Lung microvascular endothelial cell (primary cell): ENCODE results near the gene MSX2. TPM values are rescaled to one million over a fixed set of nuclear protein-coding genes. Genes with fewer than 3 reads are reported as not detected.

ENCODE experiments used
- DNase-seq, 2 donors: peaks; one replicate each; pipeline versions ENCODE4 v3.0.0 to v3.0.0-alpha.2; 2010; ENCODE audit warnings: low read depth in 2 of 2
- total RNA-seq: library from RNA; depleted of rRNA; stranded (reverse); fragments of >200 nt; gene quantifications from 2 replicates; pipeline ENCODE4 v1.2.1, GENCODE V29; 2014

MSX2 gene
- total RNA-seq = not detected in 2 replicates

GRCh38 chr5:174724484-174725260 is at the start of gene MSX2:
MSX2 (plus strand) TSS chr5:174724582; CDS start chr5:174724660, 78 bp downstream.
- peak; percentile 26 to 61 for DNase-seq

GRCh38 chr5:174675110-174675509 is 49.3 kb upstream of the MSX2 start:
- no peak for DNase-seq

GRCh38 chr5:174675916-174676315 is 48.5 kb upstream of the MSX2 start:
- no peak for DNase-seq

DNA sequence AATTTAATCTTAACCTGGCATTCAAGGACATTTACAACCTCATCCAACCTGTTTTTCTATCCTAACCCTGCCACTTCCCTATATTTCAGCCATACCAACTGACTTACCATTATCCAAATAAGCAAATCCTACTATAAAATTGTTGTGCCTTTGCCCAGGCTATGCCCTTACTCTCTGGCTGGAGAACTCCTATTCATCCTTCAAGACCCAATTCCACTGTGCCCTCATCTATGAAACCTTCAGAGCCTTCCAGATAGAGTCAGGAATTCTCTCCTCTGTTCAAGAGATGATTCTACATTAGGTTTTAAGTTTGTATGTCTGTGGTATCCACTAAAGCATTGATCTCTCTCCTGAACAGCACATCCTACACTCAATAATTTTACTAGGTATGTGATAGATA is 46.3 kb upstream of the MSX2 start:
- no peak for DNase-seq

- DNase-seq = no peak
These were observed 43.3 kb upstream of the MSX2 start for GRCh38 chr5:174680901-174681565.

DNA sequence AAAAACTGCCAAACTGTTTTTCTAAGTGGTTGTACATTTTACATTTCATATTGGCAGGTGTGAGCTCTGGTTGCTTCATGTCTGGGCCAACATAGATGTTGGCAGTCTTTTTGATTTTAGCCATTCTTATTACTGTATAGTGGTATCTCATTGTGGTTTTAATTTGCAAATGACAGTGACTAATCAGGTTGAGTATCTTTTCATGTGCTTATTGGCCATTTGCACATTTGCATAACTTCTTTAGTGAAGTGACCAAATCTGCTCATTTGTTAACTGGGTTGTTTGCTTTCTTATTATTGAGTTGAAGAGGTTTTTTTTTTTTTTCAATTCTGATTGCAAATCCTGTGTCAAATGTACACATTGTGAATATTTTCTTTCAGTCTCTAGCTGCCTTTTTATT is 36.9 kb upstream of the MSX2 start:
- no peak for DNase-seq

GRCh38 chr5:174688441-174689354 is 35.7 kb upstream of the MSX2 start:
- no peak for DNase-seq

GRCh38 chr5:174690271-174690670 is 34.1 kb upstream of the MSX2 start:
- DNase-seq = no peak

DNA sequence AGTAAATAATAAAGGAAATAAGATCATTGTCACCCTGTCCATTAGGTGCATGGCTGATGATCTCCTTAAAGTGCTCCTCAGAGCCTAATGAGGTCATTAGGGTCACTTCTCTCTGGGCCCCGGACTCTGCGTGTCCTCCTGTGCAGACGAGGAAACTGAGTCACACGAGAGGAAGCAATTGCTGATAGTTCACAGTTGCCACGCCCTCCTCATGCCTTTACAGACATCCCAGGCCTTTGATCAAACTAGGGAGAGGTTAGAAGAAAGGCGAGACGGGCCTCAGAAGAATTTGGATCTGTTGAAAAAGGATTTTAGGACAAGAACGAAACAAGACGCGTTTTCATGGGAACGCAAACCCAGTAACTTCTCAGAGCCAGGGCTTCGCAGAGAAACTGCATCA is 32.0 kb upstream of the MSX2 start:
- no peak for DNase-seq

DNA sequence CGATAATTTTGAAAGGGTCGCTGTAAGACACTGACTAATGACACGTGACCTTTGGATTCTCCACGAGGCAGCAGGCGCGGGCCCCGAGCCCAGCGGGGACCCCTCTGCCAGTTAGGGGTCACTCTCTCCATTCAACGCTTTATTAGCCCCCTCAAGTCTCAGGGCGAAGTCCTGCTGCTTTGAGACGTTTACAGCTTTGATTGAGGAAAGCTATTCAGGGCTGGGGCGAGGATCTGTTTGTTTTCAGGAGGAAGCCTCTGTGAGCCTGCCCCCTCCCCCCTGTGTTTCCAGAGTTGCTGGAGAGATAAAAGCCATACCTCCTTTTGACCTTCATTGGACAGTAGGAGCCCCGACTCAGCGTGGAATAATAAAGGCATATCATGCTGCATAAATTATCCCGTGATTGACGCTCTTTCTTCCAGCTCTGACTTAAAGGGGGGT is 31.4 kb upstream of the MSX2 start:
- DNase-seq = no peak

GRCh38 chr5:174693697-174694385 is 30.5 kb upstream of the MSX2 start:
- no peak for DNase-seq

- DNase-seq = no peak
These were observed 29.8 kb upstream of the MSX2 start for GRCh38 chr5:174694611-174695010.

- DNase-seq = no peak
These were observed 26.2 kb upstream of the MSX2 start for GRCh38 chr5:174698156-174698555.

- no peak for DNase-seq
These were observed 25.3 kb upstream of the MSX2 start for GRCh38 chr5:174699131-174699530.

DNA sequence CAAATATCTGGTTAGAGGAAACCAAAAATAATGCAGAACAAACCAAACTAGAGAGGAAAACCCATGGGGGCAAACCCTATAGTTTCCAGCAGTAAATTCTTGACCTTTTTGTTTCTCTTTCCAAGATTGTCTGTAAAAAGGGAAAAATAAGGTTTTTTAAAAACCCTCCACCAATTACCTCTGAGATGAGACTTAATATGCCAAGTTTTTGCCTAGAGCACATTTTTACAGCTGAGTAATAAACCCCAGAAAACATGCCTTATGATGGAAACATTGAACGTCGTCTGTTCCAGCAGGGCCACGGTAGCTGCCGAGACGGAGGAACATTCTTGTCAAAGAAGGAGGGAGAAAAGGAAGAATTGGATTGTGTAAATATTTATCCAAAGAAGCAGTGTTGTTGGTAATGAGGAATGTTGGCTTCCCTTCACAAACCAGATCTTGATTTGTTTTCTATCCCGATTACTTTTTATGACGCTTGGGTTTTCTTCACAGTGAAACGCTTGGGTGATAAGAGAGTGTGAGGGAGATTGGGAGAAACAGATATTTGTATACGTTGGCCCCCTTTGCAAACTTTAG is 17.3 kb upstream of the MSX2 start:
- no peak for DNase-seq

- no peak for DNase-seq
These were observed 16.7 kb upstream of the MSX2 start for GRCh38 chr5:174707671-174708070.

- no peak for DNase-seq
These were observed 15.7 kb upstream of the MSX2 start for GRCh38 chr5:174708476-174709207.

- DNase-seq = no peak
These were observed 9.6 kb upstream of the MSX2 start for GRCh38 chr5:174714751-174715150.

- no peak for DNase-seq
These were observed 8.6 kb upstream of the MSX2 start for GRCh38 chr5:174715804-174716203.

- DNase-seq = no peak
These were observed 6.4 kb upstream of the MSX2 start for GRCh38 chr5:174717826-174718455.
